CD4-positive, alpha-beta memory T cell (primary cell): ENCODE measurements around the gene MS4A10. TPM values are rescaled to one million over a fixed set of nuclear protein-coding genes. Genes with fewer than 3 reads are reported as not detected.

Experiments
- CTCF ChIA-PET: fragments of 350-600 bp; sonication (Branson Sonifier 250); formaldehyde crosslinking; loops from one replicate; lab custom pipeline; 2021; ENCODE audit warnings: inconsistent platforms; ENCODE audit not compliant: partially characterized antibody; lab: Charles Lee
- POLR2A ChIA-PET: fragments of 350-600 bp; sonication (Branson Sonifier 250); formaldehyde crosslinking; loops from one replicate; lab custom pipeline; 2021; ENCODE audit not compliant: partially characterized antibody; lab: Charles Lee
- DNase-seq, 5 donors: peaks; one replicate each; pipeline versions ENCODE4 v3.0.0 to v3.0.0-alpha.2; 2020 to 2022; ENCODE audit warnings: mixed read lengths in 1 of 5
- H3K27ac ChIP-seq: one replicate; pipeline ENCODE4 v1.7.0; 2013; ENCODE audit warnings: low read depth, low read length
- H3K27me3 ChIP-seq: 2 replicates; pipeline ENCODE4 v1.7.0; 2013; ENCODE audit warnings: mild to moderate bottlenecking, low read length, moderate library complexity; ENCODE audit not compliant: insufficient read depth
- H3K36me3 ChIP-seq: 2 replicates; pipeline ENCODE4 v1.7.0; 2013; ENCODE audit warnings: mild to moderate bottlenecking, low read length, moderate library complexity; ENCODE audit not compliant: insufficient read depth
- H3K4me1 ChIP-seq: 2 replicates; pipeline ENCODE4 v1.7.0; 2013; ENCODE audit warnings: mild to moderate bottlenecking, low read length, moderate library complexity; ENCODE audit not compliant: insufficient read depth
- H3K4me3 ChIP-seq, 2 donors: one replicate each; pipeline ENCODE4 v1.7.0; 2013; ENCODE audit warnings: low read length in 2 of 2, mild to moderate bottlenecking in 1 of 2
- H3K9me3 ChIP-seq, 2 donors: one replicate each; pipeline ENCODE4 v1.7.0; 2013; ENCODE audit warnings: low read length in 2 of 2, control low read depth in 1 of 2; ENCODE audit not compliant: control insufficient read depth in 1 of 2
- H3K27ac Mint-ChIP-seq, 7 donors: one replicate each; pipeline ENCODE4 v1.8.0; 2020 to 2021; ENCODE audit warnings: mixed read lengths in 7 of 7, mild to moderate bottlenecking in 6 of 7, inconsistent platforms in 3 of 7, moderate library complexity in 3 of 7
- H3K27me3 Mint-ChIP-seq, 2 donors: one replicate each; pipeline ENCODE4 v1.8.0; 2020 to 2021; ENCODE audit warnings: mixed read lengths in 2 of 2
- H3K36me3 Mint-ChIP-seq, 2 donors: one replicate each; pipeline ENCODE4 v1.8.0; 2020 to 2021; ENCODE audit warnings: mixed read lengths in 2 of 2, inconsistent platforms in 1 of 2, mild to moderate bottlenecking in 1 of 2
- H3K4me1 Mint-ChIP-seq, 4 donors: one replicate each; pipeline ENCODE4 v1.8.0; 2020 to 2021; ENCODE audit warnings: mixed read lengths in 4 of 4, mild to moderate bottlenecking in 1 of 4
- H3K4me3 Mint-ChIP-seq, 8 donors: one replicate each; pipeline ENCODE4 v1.8.0; 2020 to 2021; ENCODE audit warnings: mixed read lengths in 8 of 8, mild to moderate bottlenecking in 7 of 8, moderate library complexity in 6 of 8, inconsistent platforms in 3 of 8
- H3K9me3 Mint-ChIP-seq, 8 donors: one replicate each; pipeline ENCODE4 v1.8.0; 2020 to 2021; ENCODE audit warnings: mixed read lengths in 8 of 8, mild to moderate bottlenecking in 5 of 8, inconsistent platforms in 3 of 8, moderate library complexity in 1 of 8
- intact Hi-C: fragments of 100-400 bp; cut with micrococcal nuclease; formaldehyde crosslinking; loops from one replicate; pipeline ENCODE4 v1.15.1; 2023
- polyA plus RNA-seq, 2 donors: library from polyadenylated mRNA; unstranded; fragments of 300-500 nt; fragmentation: Illumina TruSeq; gene quantifications; one replicate each; pipeline ENCODE4 v1.2.3, GENCODE V29; 2021
- total RNA-seq, 2 experiments: library from RNA; stranded (reverse); gene quantifications; one replicate each; pipeline ENCODE4 v1.2.3, GENCODE V29; 2021

MS4A10 gene
- total and polyA plus RNA-seq, 4 experiments from 2014 or later: not detected

GRCh38 chr11:60834742-60835533 is 49.8 kb downstream of the MS4A10 start:
- H3K4me1 Mint-ChIP-seq: peaks cover 0 to 7% (median 3%) of the 10 kb centered on the region in 4 donors
- POLR2A ChIA-PET: no interaction called here
- intact Hi-C loops: no loop called here
- Histone ChIP-seq H3K27ac (no peak overlapping the region), H3K4me3 (no peak overlapping the region), H3K4me1 (no peaks in the 10 kb centered on the region), H3K27me3 (no peaks in the 10 kb centered on the region), H3K36me3 (no peaks in the 10 kb centered on the region), H3K9me3 (no peaks in the 10 kb centered on the region)
- H3K36me3 Mint-ChIP-seq: no peaks in the 10 kb centered on the region
- CTCF ChIA-PET: interaction anchor here (0.8 to 12.7 kb wide), 3 partner anchors 10 to 351 kb away, joined by 3 to 173 read pairs (median 4); no protein-coding TSS in a partner anchor
- DNase-seq: no peak
- H3K27ac Mint-ChIP-seq: peak overlapping the region in 2 of 7 donors; percentile 5 to 19
- no peaks in the 10 kb centered on the region for H3K9me3 Mint-ChIP-seq
- peaks cover 3 to 6% of the 10 kb centered on the region in 2 donors for H3K27me3 Mint-ChIP-seq
- H3K4me3 Mint-ChIP-seq: peak overlapping the region in 2 of 8 donors; percentile 4 to 39

GRCh38 chr11:60835534-60835846 is 50.4 kb downstream of the MS4A10 start:
- H3K4me3 Mint-ChIP-seq: peak overlapping the region in 1 of 8 donors; percentile 39
- H3K4me1 ChIP-seq: no peaks in the 10 kb centered on the region
- H3K9me3 Mint-ChIP-seq: no peaks in the 10 kb centered on the region
- peak overlapping the region in 1 of 7 donors; percentile 19 for H3K27ac Mint-ChIP-seq
- peaks cover 0 to 7% (median 4%) of the 10 kb centered on the region in 4 donors for H3K4me1 Mint-ChIP-seq
- H3K27me3 ChIP-seq: no peaks in the 10 kb centered on the region
- H3K9me3 ChIP-seq: no peaks in the 10 kb centered on the region
- H3K27me3 Mint-ChIP-seq: peaks cover 3 to 6% of the 10 kb centered on the region in 2 donors
- H3K36me3 ChIP-seq: no peaks in the 10 kb centered on the region
- no peak overlapping the region for H3K4me3 ChIP-seq
- intact Hi-C loops: no loop called here
- no peak overlapping the region for H3K27ac ChIP-seq
- no peaks in the 10 kb centered on the region for H3K36me3 Mint-ChIP-seq
- DNase-seq: no peak
- CTCF ChIA-PET: interaction anchor here (1.2 to 12.7 kb wide), 2 partner anchors 10 to 351 kb away, joined by 4 to 173 read pairs; no protein-coding TSS in a partner anchor
- POLR2A ChIA-PET: no interaction called here

- H3K36me3 ChIP-seq: no peaks in the 10 kb centered on the region
- no peaks in the 10 kb centered on the region for H3K27me3 ChIP-seq
- H3K27me3 Mint-ChIP-seq: peaks cover 0 to 2% of the 10 kb centered on the region in 2 donors
- H3K36me3 Mint-ChIP-seq: peaks cover 0 to 4% of the 10 kb centered on the region in 2 donors
- H3K27ac Mint-ChIP-seq: peak overlapping the region in 6 of 7 donors; percentile 57 to 76 (median 70)
- peak overlapping the region in 2 of 8 donors; percentile 44 to 57 for H3K4me3 Mint-ChIP-seq
- intact Hi-C loops: no loop called here
- H3K4me3 ChIP-seq: no peak overlapping the region
- no peaks in the 10 kb centered on the region for H3K9me3 ChIP-seq
- no peak overlapping the region for H3K27ac ChIP-seq
- no peak for DNase-seq
- CTCF ChIA-PET: interaction anchor here (1.1 to 1.3 kb wide), 2 partner anchors 50 to 62 kb away, joined by 3 to 6 read pairs; no protein-coding TSS in a partner anchor
- H3K4me1 Mint-ChIP-seq: peaks cover 6 to 18% (median 14%) of the 10 kb centered on the region in 4 donors
- peaks cover 0 to 3% (median 0%) of the 10 kb centered on the region in 8 donors for H3K9me3 Mint-ChIP-seq
- POLR2A ChIA-PET: interaction anchor here (0.8 to 1.1 kb wide), 2 partner anchors 35 to 77 kb away, joined by 3 to 4 read pairs; partner anchors contain the start of gene TMEM109
- H3K4me1 ChIP-seq: peaks cover 11% of the 10 kb centered on the region
Measured at GRCh38 chr11:60836866-60837515, 51.9 kb downstream of the MS4A10 start.

- Mint-ChIP-seq H3K36me3 (peaks cover 0 to 5% of the 10 kb centered on the region in 2 donors), H3K9me3 (peaks cover 0 to 3% (median 0%) of the 10 kb centered on the region in 8 donors), H3K4me3 (no peak overlapping the region), H3K27me3 (no peaks in the 10 kb centered on the region), H3K4me1 (peaks cover 11 to 29% (median 21%) of the 10 kb centered on the region in 4 donors), H3K27ac (peak overlapping the region in 1 of 7 donors; percentile 72)
- DNase-seq: no peak
- peaks cover 19% of the 10 kb centered on the region for H3K4me1 ChIP-seq
- ChIA-PET CTCF (interaction anchor here (1.3 kb wide), 1 partner anchor 49 kb away, joined by 3 read pairs; no protein-coding TSS in a partner anchor), POLR2A (interaction anchor here (1.1 kb wide), 1 partner anchor 34 kb away, joined by 4 read pairs; no protein-coding TSS in a partner anchor)
- no peak overlapping the region for H3K4me3 ChIP-seq
- H3K27me3 ChIP-seq: no peaks in the 10 kb centered on the region
- intact Hi-C loops: no loop called here
- H3K36me3 ChIP-seq: no peaks in the 10 kb centered on the region
- no peaks in the 10 kb centered on the region for H3K9me3 ChIP-seq
- no peak overlapping the region for H3K27ac ChIP-seq
Measured at GRCh38 chr11:60838132-60838531, 53.0 kb downstream of the MS4A10 start.

- Histone ChIP-seq H3K27me3 (no peaks in the 10 kb centered on the region), H3K4me3 (peak overlapping the region in 1 of 2 donors; percentile 87), H3K27ac (no peak overlapping the region), H3K36me3 (no peaks in the 10 kb centered on the region), H3K4me1 (peaks cover 38% of the 10 kb centered on the region), H3K9me3 (no peaks in the 10 kb centered on the region)
- Mint-ChIP-seq H3K36me3 (peaks cover 4 to 15% of the 10 kb centered on the region in 2 donors), H3K4me3 (peak overlapping the region; percentile 39 to 99 (median 93)), H3K4me1 (peaks cover 31 to 54% (median 43%) of the 10 kb centered on the region in 4 donors), H3K27ac (peak overlapping the region; percentile 78 to 99 (median 96)), H3K27me3 (no peaks in the 10 kb centered on the region), H3K9me3 (peaks cover 0 to 3% (median 0%) of the 10 kb centered on the region in 8 donors)
- POLR2A ChIA-PET: interaction anchor here (0.6 kb wide), 1 partner anchor 65 kb away, joined by 3 read pairs; no protein-coding TSS in a partner anchor
- CTCF ChIA-PET: interaction anchor here (1.0 to 2.0 kb wide), 2 partner anchors 9 to 347 kb away, joined by 4 to 10 read pairs; no protein-coding TSS in a partner anchor
- intact Hi-C loops: loop anchor here (1.0 kb wide), 2 partner anchors 66 to 321 kb away; partner anchors contain the start of genes PRPF19 and VPS37C
- no peak for DNase-seq
Measured at GRCh38 chr11:60840470-60841430, 55.6 kb downstream of the MS4A10 start.
